Measurements from ENCODE around the gene RSBN1. TPM values are rescaled to one million over a fixed set of nuclear protein-coding genes. Genes with fewer than 3 reads are reported as not detected.

Gene RSBN1
- total RNA-seq, 4 donors from 2014 or later: 15.8 to 24.3 (median 20.1) TPM

- no peak for TF ChIP-seq EP300 (IDR thresholded peaks at IDR 0.05)
- TF ChIP-seq POLR2AphosphoS5 (IDR thresholded peaks at IDR 0.05): no peak
- TF ChIP-seq CTCF (IDR thresholded peaks at IDR 0.05): no peak
- H3K9me3 ChIP-seq: no peaks in the 10 kb centered on the region
- no peak for DNase-seq (ENCODE audit: extremely low spot score)
- H3K27ac ChIP-seq (replicated peaks in 1 of 4): no peak overlapping the region
- H3K4me1 ChIP-seq: peaks cover 19 to 38% (median 22%) of the 10 kb centered on the region in 4 donors
- H3K36me3 ChIP-seq: peaks cover 0 to 33% (median 11%) of the 10 kb centered on the region in 4 donors
- H3K27me3 ChIP-seq: no peaks in the 10 kb centered on the region
- H3K4me3 ChIP-seq: no peak overlapping the region
- 97% methylated on average over 9 of the region's 9 CpGs for WGBS
- intact Hi-C loops (cut with DNase I): no loop called here
These were observed 18.1 kb downstream of the RSBN1 start for GRCh38 chr1:113793878-113794834.

- H3K27me3 ChIP-seq: no peaks in the 10 kb centered on the region
- H3K4me1 ChIP-seq: peaks cover 15 to 37% (median 27%) of the 10 kb centered on the region in 4 donors
- DNase-seq (ENCODE audit: extremely low spot score): no peak
- H3K36me3 ChIP-seq: peaks cover 0 to 34% (median 11%) of the 10 kb centered on the region in 4 donors
- no peak overlapping the region for H3K4me3 ChIP-seq
- TF ChIP-seq POLR2AphosphoS5 (IDR thresholded peaks at IDR 0.05): no peak
- intact Hi-C loops (cut with DNase I): no loop called here
- WGBS: 89% methylated on average over 1 of the region's 1 CpG
- no peaks in the 10 kb centered on the region for H3K9me3 ChIP-seq
- H3K27ac ChIP-seq (replicated peaks in 1 of 4): no peak overlapping the region
These were observed 19.3 kb downstream of the RSBN1 start for GRCh38 chr1:113792986-113793385.

GRCh38 chr1:113792471-113792870, 19.8 kb downstream of the RSBN1 start:
- intact Hi-C loops (cut with DNase I): no loop called here
- Histone ChIP-seq H3K27me3 (no peaks in the 10 kb centered on the region), H3K4me1 (peaks cover 15 to 33% (median 27%) of the 10 kb centered on the region in 4 donors), H3K27ac (replicated peaks in 1 of 4) (no peak overlapping the region), H3K9me3 (no peaks in the 10 kb centered on the region), H3K4me3 (no peak overlapping the region), H3K36me3 (peaks cover 0 to 31% (median 8%) of the 10 kb centered on the region in 4 donors)
- WGBS: 86% methylated on average over 5 of the region's 5 CpGs
- DNase-seq (ENCODE audit: extremely low spot score): no peak
- TF ChIP-seq CTCF (IDR thresholded peaks at IDR 0.05) (no peak), POLR2A (IDR thresholded peaks at IDR 0.05; ENCODE audit: low read depth) (no peak), POLR2AphosphoS5 (IDR thresholded peaks at IDR 0.05) (no peak), EP300 (IDR thresholded peaks at IDR 0.05) (no peak)

- Histone ChIP-seq H3K9me3 (no peaks in the 10 kb centered on the region), H3K27ac (replicated peaks in 1 of 4) (no peak overlapping the region), H3K4me1 (peaks cover 31 to 51% (median 37%) of the 10 kb centered on the region in 4 donors), H3K27me3 (no peaks in the 10 kb centered on the region), H3K4me3 (no peak overlapping the region), H3K36me3 (peaks cover 0 to 13% (median under 1%) of the 10 kb centered on the region in 4 donors)
- no peak for DNase-seq (ENCODE audit: extremely low spot score)
- intact Hi-C loops (cut with DNase I): no loop called here
- WGBS: 96% methylated on average over 3 of the region's 3 CpGs
- TF ChIP-seq CTCF (IDR thresholded peaks at IDR 0.05) (no peak), EP300 (IDR thresholded peaks at IDR 0.05) (no peak), POLR2AphosphoS5 (IDR thresholded peaks at IDR 0.05) (no peak), POLR2A (IDR thresholded peaks at IDR 0.05; ENCODE audit: low read depth) (no peak)
These were observed 23.5 kb downstream of the RSBN1 start for GRCh38 chr1:113788802-113789201.

- H3K27ac ChIP-seq (replicated peaks in 1 of 4): no peak overlapping the region
- DNase-seq (ENCODE audit: extremely low spot score): no peak
- 93% methylated on average over 3 of the region's 3 CpGs for WGBS
- H3K36me3 ChIP-seq: peaks cover 0 to 13% (median 0%) of the 10 kb centered on the region in 4 donors
- intact Hi-C loops (cut with DNase I): no loop called here
- no peak for TF ChIP-seq POLR2A (IDR thresholded peaks at IDR 0.05; ENCODE audit: low read depth)
- no peak for TF ChIP-seq CTCF (IDR thresholded peaks at IDR 0.05)
- TF ChIP-seq EP300 (IDR thresholded peaks at IDR 0.05): no peak
- TF ChIP-seq POLR2AphosphoS5 (IDR thresholded peaks at IDR 0.05): no peak
- H3K9me3 ChIP-seq: no peaks in the 10 kb centered on the region
- H3K4me3 ChIP-seq: no peak overlapping the region
- no peaks in the 10 kb centered on the region for H3K27me3 ChIP-seq
- peaks cover 35 to 52% (median 41%) of the 10 kb centered on the region in 4 donors for H3K4me1 ChIP-seq
These were observed 24.6 kb downstream of the RSBN1 start for GRCh38 chr1:113787663-113788062.

Data from esophagus muscularis mucosa (tissue), 4 donors.